A549 (cell line): Measurements from ENCODE around the gene DSG2.

Source experiments
- EHMT2 ChIP-seq: fragments of 200-600 bp; sonication (generic); IDR thresholded peaks from 2 replicates; pipeline ENCODE4 v1.6.1; 2016; ENCODE audit warnings: antibody characterized with exemption, low read depth, mild to moderate bottlenecking, moderate library complexity
- NFE2L2 ChIP-seq: fragments of 150-350 bp; conservative IDR thresholded peaks from 2 replicates; pipeline ENCODE4 v1.6.1; 2014; ENCODE audit warnings: low read length
- POLR2AphosphoS2 ChIP-seq: conservative IDR thresholded peaks from 2 replicates; pipeline ENCODE4 v1.6.1; 2012; ENCODE audit warnings: low read length, improper control_type of control experiment, inconsistent platforms
- RAD21 ChIP-seq, 2 experiments: fragments of >200 bp in 1 of 2; sonication (Bioruptor Twin) in 1 of 2; formaldehyde crosslinking in 1 of 2; IDR thresholded peaks in 1 of 2; conservative IDR thresholded peaks in 1 of 2; 2 replicates in 1 of 2; 3 replicates in 1 of 2; pipeline ENCODE4 v1.6.1; 2012 to 2018; ENCODE audit warnings: inconsistent platforms in 1 of 2
- TF ChIP-seq, protein P1 (sequence below): fragments of >200 bp; sonication (Bioruptor Twin); formaldehyde crosslinking; IDR thresholded peaks from 3 replicates; pipeline ENCODE4 v1.5.1; 2016
- TF ChIP-seq, protein P2 (sequence below): fragments of 200-600 bp; sonication (generic); IDR thresholded peaks from 2 replicates; pipeline ENCODE4 v1.6.1; 2016; ENCODE audit warnings: antibody characterized with exemption, mild to moderate bottlenecking, moderate library complexity
- TF ChIP-seq, protein P3 (sequence below): IDR thresholded peaks from 2 replicates; pipeline ENCODE4 v1.6.1; 2012

DNA sequence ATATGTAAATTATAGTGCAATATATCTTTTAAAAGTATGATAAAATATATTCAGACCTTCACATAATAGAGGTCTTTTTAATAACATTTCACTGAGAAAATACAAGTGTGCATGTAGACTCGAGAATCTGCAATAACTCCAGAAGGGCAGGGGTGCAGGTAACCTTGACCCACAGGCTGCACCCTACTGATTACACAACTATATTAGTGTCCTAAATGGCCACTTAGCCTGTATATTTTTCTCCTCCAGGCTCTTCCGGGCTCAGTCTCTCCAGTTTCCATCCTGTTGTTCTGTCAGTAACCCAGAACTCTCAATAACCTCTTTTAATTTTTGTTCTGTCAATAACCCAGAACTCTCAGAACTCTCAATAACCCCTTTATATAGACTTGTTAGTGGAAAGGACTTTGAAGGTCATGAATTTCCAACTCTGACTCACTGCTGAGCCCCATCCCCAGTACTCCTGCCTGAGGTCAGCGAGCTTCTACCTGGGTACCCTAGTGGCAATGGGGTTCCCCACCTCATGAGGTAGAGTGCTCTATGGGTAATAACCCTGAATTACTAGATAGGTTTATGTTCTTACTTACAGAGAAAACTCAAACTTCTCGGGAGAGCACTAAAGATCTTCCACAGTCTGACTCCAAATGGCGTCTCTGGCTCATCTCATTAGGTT is 85.3 kb downstream of the DSG2 start:
- TF ChIP-seq, protein P1, sequence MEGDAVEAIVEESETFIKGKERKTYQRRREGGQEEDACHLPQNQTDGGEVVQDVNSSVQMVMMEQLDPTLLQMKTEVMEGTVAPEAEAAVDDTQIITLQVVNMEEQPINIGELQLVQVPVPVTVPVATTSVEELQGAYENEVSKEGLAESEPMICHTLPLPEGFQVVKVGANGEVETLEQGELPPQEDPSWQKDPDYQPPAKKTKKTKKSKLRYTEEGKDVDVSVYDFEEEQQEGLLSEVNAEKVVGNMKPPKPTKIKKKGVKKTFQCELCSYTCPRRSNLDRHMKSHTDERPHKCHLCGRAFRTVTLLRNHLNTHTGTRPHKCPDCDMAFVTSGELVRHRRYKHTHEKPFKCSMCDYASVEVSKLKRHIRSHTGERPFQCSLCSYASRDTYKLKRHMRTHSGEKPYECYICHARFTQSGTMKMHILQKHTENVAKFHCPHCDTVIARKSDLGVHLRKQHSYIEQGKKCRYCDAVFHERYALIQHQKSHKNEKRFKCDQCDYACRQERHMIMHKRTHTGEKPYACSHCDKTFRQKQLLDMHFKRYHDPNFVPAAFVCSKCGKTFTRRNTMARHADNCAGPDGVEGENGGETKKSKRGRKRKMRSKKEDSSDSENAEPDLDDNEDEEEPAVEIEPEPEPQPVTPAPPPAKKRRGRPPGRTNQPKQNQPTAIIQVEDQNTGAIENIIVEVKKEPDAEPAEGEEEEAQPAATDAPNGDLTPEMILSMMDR = no peak
- TF ChIP-seq RAD21 (conservative IDR thresholded peaks at IDR 0.05 in 1 of 2, IDR thresholded peaks at IDR 0.05 in 1 of 2) (no peak), POLR2AphosphoS2 (no peak), EHMT2 (no peak), NFE2L2 (no peak)
- TF ChIP-seq, protein P2, sequence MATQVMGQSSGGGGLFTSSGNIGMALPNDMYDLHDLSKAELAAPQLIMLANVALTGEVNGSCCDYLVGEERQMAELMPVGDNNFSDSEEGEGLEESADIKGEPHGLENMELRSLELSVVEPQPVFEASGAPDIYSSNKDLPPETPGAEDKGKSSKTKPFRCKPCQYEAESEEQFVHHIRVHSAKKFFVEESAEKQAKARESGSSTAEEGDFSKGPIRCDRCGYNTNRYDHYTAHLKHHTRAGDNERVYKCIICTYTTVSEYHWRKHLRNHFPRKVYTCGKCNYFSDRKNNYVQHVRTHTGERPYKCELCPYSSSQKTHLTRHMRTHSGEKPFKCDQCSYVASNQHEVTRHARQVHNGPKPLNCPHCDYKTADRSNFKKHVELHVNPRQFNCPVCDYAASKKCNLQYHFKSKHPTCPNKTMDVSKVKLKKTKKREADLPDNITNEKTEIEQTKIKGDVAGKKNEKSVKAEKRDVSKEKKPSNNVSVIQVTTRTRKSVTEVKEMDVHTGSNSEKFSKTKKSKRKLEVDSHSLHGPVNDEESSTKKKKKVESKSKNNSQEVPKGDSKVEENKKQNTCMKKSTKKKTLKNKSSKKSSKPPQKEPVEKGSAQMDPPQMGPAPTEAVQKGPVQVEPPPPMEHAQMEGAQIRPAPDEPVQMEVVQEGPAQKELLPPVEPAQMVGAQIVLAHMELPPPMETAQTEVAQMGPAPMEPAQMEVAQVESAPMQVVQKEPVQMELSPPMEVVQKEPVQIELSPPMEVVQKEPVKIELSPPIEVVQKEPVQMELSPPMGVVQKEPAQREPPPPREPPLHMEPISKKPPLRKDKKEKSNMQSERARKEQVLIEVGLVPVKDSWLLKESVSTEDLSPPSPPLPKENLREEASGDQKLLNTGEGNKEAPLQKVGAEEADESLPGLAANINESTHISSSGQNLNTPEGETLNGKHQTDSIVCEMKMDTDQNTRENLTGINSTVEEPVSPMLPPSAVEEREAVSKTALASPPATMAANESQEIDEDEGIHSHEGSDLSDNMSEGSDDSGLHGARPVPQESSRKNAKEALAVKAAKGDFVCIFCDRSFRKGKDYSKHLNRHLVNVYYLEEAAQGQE = no peak
- TF ChIP-seq, protein P3, sequence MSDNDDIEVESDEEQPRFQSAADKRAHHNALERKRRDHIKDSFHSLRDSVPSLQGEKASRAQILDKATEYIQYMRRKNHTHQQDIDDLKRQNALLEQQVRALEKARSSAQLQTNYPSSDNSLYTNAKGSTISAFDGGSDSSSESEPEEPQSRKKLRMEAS = no peak
